SIG-M5 treated with dmso at 0.1 percent for 504 hours (cell line): Measurements from ENCODE around the gene SYNRG.
A peak's percentile ranks its signal among the peaks of the same experiment; 100 is the strongest.
"Not testable (repeated sequence)": the region's sequence is repeated elsewhere in the genome, so short reads cannot be mapped to it uniquely, and the experiment has no call there.

Experiments used
- DNase-seq: peaks from one replicate; lab custom pipeline; 2025; ENCODE audit not compliant: unreplicated experiment; lab: John Stamatoyannopoulos, UW

Gene SYNRG, protein sequence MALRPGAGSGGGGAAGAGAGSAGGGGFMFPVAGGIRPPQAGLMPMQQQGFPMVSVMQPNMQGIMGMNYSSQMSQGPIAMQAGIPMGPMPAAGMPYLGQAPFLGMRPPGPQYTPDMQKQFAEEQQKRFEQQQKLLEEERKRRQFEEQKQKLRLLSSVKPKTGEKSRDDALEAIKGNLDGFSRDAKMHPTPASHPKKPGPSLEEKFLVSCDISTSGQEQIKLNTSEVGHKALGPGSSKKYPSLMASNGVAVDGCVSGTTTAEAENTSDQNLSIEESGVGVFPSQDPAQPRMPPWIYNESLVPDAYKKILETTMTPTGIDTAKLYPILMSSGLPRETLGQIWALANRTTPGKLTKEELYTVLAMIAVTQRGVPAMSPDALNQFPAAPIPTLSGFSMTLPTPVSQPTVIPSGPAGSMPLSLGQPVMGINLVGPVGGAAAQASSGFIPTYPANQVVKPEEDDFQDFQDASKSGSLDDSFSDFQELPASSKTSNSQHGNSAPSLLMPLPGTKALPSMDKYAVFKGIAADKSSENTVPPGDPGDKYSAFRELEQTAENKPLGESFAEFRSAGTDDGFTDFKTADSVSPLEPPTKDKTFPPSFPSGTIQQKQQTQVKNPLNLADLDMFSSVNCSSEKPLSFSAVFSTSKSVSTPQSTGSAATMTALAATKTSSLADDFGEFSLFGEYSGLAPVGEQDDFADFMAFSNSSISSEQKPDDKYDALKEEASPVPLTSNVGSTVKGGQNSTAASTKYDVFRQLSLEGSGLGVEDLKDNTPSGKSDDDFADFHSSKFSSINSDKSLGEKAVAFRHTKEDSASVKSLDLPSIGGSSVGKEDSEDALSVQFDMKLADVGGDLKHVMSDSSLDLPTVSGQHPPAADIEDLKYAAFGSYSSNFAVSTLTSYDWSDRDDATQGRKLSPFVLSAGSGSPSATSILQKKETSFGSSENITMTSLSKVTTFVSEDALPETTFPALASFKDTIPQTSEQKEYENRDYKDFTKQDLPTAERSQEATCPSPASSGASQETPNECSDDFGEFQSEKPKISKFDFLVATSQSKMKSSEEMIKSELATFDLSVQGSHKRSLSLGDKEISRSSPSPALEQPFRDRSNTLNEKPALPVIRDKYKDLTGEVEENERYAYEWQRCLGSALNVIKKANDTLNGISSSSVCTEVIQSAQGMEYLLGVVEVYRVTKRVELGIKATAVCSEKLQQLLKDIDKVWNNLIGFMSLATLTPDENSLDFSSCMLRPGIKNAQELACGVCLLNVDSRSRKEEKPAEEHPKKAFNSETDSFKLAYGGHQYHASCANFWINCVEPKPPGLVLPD (N-terminal part only)

DNA sequence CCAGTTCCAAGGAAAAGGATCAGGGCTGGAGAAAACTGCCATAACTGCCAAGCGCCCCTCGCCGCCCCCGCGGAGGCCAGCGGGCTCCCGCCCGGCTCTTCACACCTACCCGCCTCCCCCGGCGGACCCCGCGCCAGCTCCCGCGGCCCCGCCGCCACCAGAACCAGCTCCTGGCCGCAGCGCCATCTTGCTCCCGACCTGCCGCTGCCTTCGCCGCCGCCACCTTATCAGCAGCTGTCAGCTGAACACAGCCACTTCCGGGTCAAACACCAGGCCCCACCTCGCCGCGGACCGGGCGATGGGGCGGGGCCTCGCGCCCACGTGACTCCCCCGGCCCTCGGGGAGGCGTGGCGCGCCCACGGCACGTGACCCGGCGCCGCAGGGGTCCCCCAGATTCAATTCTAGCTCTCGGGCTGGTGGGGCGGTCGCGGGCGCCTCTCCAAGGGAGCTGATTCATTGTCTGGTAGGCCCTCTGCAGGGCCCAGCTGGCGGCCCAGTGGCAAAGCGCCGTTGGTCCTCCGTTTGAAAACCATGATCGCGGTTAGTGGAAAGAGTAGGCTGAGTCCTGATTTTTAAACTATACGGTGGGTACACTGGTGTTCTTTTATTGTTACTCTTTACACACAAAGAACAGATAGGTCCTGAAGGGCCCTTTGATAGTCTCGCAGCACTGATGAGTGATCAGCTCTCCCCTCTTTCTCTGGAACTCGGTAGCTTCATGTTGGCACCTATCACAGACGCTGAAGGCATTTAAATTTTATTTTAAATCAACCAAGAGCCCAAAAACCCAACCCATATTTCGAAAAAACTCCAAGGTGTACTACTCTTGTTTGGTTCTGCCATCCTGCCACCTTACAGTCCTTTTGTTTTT lies at the start of gene SYNRG:
SYNRG (minus strand) TSS at position 249 of the 871 bp plus-strand sequence; CDS start at position 186, 63 bp downstream.
- peak; percentile 95 for DNase-seq

DNA sequence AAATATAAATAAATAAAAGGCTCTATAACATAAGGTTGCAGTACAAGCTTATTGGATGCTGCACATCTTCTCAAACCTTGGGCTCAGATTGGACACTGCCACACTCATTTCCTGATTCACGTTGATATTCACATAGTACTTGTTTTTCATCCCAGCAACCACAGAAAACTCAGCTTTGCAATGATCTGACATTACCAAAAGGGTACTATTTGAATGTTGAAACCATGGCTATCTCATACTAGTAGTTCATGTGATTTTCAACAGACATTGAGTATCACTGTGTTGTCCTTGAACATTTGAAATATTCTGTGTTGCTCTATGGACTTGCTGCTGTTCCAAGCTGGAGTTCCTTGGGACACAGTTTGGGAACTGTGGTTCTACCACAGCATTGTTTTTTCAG lies 48.0 kb upstream of the SYNRG start:
- DNase-seq = no peak

DNA sequence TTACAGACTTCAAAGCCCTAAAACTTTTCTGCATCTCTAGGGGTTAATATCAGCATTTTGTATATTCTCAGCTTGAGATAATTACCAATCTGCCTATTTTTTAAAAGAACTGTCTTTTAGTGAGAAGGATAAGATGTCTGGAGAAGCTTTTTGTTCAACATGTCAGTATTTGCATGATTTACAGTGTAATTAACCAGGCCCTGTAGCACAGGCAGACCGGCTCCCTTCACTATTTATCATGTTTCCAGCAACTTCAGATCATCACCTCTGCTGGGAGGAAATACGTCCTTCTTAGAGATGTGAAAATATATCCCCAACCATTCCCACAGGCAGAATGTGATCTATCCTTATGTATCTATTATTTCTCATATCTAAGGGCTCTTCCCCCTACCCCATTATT lies 42.6 kb upstream of the SYNRG start:
- no peak for DNase-seq

DNA sequence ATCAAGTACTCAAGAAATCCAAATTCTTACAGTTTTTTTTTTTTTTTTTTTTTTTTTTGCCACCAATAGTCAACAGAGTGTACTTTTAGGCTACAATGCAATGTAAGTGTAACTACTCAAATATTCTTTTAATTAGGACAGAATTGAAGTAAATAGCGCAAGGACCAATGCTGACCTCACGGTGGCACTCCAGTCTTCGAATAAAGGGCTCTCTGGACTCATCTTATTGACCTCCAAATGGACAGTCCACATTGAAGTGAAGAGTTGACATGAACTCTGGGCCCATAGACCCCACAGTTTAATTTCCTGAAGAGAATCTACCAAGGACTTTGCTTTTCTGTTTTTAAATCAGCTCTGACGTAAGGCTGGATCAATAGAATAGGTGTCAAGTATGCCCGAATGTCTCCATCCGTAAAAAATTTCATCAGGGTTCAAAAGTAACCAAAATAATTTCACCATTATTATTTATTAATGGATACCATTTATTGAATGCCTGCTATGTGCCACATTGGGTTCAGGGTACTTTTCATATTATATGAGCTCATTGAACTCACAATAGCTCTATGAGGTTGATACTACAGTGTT lies 41.3 kb upstream of the SYNRG start:
- DNase-seq = peak; percentile 9

DNA sequence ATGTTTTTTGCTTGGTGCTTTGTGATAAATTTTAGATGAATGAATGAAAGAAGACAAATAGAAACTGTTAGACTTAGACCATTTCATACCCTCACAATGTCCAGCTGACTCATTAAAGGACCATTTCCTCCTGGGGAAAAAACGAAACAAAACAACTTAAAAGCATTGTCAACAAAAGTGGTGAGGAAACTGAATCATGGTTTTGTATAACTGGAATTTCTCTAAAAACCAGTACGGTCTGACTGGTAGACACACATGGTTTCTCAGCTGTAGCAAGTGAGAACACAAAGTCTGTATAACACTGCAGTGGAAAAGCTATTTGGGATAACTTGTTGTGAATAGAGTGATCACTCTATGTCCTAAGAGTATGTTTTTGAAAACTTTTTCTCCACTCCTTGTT lies 39.3 kb upstream of the SYNRG start:
- no peak for DNase-seq

DNA sequence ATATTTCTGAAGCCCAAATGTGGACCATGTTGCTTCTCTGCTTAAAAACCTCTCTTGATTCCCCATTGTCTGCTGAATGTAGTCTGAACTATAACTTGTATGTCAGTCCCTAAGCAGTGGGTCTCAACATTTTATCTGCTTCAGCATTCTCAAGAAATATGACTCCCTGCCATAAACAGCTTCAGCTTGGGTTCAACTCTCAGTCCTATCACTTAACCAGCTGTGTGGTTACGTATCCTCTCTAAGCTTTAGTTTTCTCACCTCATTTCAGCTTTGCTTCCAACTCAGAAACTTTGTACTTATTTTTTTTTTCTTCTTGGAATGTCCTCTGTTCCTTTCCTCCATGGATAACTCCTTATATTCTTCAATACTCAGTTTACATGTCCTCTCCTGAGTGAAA lies 38.6 kb upstream of the SYNRG start:
- DNase-seq = no peak

DNA sequence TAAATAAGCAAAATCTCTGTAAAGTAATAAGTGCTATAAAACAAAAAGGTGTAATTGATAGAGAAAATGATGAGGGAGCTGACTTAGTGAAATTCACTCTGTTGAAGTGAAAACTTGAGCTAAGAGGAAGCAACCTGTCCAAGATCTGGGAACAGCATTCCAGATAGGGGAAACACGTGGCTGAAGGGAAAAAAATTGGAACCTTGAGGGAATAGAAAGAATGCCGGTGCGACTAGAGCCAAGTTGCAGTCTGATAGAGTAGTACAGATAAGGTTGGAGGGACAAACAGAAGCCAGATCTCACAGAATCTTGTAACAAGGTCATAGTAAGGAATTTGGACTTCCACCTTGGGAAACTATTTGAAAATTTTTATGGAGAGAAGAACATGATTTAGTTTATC lies 34.7 kb upstream of the SYNRG start:
- DNase-seq = no peak

DNA sequence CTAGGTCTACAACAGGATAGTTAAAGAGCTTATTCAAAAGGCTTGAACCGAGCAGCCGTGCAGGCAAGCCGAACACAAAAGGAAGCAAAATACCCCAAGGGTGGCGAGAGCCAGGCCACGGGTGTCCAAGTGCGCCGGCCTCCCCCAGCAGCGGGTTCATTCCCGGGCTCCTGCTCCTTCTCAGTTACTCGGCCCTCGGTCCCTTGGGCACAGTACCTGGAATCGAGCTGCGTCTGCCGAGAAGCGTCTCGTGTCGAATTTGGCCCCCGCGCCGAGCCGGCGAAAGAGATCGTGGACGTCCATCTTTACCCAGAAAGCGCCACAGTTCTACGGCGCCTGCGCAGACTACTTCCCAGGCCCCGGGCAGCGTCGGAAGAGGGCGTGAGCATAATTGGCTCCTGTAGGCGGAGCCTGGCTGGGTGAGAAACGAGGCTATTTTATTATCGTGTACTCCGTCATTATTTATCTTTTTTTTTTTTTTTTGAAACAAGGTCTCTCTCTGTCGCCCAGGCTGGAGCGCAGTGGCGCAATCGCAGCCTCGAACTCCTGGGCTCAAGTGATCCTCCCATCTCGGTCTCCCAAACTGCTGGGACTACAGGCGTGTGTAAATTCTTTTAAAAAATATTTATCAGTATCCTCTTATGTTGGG lies 34.0 kb upstream of the SYNRG start, which contains the start of gene DDX52:
DDX52 (minus strand) TSS at position 329 of the 649 bp plus-strand sequence; CDS start at position 303, 26 bp downstream.
- DNase-seq = peak; percentile 90

DNA sequence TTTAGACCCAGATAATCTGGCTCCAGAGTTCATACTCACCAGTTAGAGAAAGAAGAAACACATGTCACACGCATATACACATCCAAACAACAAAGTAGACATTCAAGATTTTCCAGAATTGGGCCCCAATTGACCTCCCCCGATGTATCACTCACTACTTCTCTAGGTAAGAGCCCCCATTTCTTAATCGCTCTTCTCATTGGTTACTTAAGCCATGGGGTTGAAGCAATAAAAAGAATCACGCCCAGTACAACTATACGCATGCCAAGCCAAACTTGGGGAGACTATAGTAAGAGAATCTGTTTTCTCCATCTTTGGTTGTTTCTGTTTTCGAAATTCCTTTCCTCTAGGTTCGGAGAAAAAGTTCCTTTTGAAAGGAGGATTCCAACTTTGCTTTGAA lies 33.5 kb upstream of the SYNRG start:
- peak; percentile 37 for DNase-seq

DNA sequence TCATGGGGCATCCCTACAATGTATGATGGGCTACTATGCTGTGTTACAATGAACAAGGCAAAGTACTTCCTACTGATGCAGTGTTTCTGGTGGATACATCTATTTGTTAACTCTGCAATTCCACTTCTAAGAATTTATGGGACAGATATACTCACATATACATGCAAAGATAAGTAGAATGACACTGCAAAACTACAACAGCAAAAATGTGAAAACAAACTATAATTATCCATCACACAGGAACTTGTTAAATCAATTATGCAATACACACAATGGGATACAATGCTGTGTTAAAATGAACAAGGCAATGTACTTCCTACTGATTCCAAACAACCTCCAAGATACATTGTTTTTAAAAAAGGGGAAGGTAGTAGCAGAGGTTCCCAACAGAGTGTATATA lies 30.8 kb upstream of the SYNRG start:
- peak; percentile 52 for DNase-seq

DNA sequence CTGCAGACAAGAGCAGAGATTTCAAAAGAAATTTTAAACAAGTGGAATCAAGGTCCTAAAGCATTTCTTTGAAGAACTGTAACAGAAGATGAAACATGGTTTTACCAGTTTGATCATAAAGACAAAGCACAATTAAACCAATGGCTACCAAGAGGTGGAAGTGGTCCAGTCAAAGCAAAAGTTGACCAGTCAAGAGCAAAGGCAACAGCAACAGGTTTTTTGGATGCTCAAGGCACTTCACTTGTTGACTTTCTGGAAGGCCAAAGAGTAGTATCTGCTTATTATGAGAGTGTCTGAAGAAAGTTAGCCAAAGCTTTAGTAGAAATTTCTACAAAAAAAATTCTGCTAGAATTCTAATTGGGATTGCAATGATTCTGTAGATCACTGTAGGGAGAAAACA lies 28.7 kb upstream of the SYNRG start:
- DNase-seq = no peak

DNA sequence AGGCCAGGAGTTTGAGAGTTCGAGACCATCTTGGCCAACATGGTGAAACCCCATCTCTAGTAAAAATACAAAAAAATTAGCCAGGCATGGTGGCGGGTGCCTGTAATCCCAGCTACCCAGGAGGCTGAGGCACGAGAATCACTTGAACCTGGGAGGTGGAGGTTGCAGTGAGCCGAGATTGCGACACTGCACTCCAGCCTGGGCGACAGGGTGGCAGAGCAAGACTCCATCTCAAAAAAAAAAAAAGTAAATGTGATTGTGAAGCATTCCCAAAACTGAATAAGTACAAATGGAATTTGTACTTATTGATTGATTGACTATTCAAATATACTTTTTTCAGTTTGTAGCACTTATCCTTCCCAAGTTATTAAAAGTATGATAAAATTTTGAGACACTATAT lies 7.2 kb upstream of the SYNRG start:
- DNase-seq = not testable (repeated sequence)

DNA sequence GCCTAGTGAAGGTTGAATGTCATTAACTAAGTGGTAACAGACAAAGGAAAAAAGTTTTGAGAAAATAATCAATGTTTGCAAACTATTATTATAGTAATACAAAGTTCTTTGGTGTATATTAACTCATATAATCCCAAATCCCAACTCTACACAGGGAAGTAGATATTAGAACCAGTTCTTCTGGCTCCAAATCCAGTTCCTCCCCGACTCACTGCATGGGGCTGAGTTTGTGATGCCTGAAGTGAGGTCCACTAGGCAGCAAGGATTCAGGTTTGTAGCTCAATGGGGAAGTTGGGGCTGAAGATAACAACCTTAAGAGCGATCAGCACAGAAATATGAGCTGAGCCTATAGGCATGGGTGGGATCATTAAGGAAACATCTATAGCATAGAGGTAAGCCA lies 5.6 kb upstream of the SYNRG start:
- DNase-seq = no peak

DNA sequence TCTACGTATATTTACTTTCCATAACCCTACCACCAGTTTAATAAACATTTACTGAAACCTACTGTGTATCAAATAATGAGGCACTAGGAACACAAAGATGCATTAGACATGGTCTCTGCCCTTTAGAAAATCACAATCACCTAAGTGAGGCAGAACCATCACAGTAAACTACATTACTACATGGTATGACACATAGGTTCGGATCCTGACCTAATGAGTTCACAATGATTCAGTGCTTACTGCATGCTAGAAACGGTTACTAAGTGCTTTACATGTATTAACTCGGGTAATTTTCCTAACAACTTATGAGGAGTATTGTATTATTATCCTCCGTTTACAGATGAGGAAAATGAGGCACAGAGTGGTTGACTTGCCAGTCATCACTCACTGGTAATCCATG lies 5.2 kb upstream of the SYNRG start:
- DNase-seq = no peak

DNA sequence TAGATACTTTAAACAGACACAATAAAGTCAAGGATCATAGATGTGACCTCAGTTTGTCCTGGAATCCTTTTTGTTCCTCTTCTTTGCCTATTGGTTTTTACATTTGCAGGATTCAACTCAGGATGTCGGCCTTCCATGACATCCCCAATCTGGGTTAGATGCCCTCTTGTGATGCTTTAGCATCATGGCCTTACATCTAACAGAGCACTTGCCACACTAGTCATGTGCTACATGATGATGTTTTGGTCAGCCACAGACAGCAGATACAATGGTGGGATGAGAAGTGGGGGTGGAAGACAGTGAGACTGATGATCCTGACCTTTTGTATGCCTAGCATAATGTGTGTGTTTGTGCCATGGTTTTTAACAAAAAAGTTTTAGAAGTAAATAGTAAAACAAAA lies 1.8 kb upstream of the SYNRG start:
- DNase-seq = no peak

DNA sequence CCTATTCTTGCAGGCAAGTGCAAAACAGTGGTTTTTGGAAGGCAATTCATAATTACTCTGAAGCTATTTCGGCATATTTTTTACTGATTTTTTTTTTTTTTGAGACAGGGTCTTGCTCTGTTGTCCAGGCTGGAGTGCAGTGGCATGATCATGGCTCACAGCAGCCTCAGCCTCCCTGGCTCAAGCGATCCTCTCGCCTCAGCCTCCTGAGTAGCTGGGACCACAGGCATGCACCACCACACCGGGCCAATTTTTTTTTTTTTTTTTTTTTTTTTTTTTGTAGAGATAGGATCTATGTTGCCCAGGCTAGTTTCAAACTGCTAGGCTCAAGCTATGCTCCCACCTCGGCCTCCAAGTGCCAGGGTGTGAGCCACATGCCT lies 813 bp upstream of the SYNRG start:
- not testable (repeated sequence) for DNase-seq

DNA sequence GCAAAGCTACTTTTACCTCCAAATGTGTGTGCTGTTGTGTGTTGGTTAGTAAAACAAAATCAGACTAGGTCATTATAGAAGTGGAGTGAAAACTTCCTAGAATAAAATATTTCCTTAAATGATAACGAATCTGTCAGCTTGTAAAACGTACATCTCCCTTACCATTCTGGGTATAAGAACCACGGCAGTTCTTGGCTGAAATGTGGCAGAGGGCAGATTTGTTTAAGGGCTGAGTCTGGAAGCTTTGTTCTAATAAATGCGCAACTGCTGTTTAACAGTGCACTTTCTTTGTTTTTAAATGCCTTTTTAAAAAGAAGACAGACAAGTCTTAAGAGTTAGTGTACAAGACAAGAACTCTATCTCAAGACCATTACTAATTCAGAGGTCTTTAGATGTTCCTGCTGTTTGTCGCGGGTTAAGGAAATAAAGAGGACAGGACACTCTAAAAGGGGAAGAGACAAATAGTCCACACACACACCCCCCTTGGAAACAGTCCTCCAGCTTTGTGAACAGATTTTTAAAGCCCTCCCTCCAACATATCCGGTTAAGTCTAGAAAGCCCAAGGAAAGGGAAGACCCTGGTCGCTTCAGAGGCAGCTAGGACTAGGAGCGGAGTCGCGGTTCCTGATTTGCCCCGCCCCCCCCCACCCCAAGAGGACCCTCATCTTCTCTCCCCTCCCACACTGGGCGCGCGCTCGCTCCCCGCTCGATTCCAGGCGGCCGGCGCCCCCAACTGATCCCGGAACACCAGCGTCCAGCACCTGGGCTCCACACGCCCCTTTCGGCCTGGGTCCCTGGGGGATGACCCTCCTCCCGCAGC lies 658 bp downstream of the SYNRG start:
- DNase-seq = peak; percentile 63

DNA sequence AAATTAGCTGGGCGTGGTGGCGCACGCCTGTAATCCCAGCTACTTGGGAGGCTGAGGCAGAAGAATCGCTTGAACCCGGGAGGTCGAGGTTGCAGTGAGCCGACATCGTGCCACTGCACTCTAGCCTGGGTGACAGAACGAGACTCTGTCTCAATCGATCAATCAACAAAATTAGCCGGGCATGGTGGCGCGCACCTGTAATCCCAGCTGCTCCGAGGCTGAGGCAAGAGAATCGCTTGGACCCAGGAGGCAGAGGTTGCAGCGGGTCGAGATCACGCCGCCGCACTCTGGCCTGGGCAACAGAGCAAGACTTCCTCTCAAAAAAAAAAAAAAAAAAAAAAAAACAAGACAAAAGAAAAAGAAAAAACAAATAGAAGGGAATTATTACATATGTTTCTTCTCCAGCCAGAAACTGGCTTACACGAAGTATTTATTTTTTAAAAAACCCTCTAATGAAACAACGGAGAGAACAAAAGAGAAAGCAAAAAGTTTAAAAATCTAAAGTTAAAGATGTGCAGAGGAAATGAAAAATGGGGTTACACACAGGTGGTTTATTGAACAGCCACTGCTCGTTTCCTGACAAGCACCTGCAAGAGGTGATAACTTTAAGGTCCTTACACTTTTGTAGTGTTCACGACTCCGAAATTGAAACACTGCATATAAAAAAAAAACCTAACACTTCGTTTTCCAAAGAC lies 1.4 kb downstream of the SYNRG start:
- DNase-seq = no peak
